Measurements from ENCODE around the gene CLBA1.

CLBA1 gene

GRCh38 chr14:104968541-104969401, 16.8 kb upstream of the CLBA1 start:
- Mint-ChIP-seq H3K27ac (no peak overlapping the region), H3K9me3 (no peaks in the 10 kb centered on the region), H3K27me3 (peaks cover 18 to 49% of the 10 kb centered on the region in 2 donors), H3K4me3 (no peak overlapping the region), H3K4me1 (ENCODE audit: low read depth in 2 of 2) (no peaks in the 10 kb centered on the region), H3K36me3 (ENCODE audit: insufficient read depth) (no peaks in the 10 kb centered on the region)
- ATAC-seq (replicated peaks) (no peak), DNase-seq (no peak)

- H3K27ac Mint-ChIP-seq: no peak overlapping the region
- no peak overlapping the region for H3K4me3 Mint-ChIP-seq
- no peak for ATAC-seq (replicated peaks)
- H3K36me3 Mint-ChIP-seq (ENCODE audit: insufficient read depth): no peaks in the 10 kb centered on the region
- no peak for DNase-seq
- H3K9me3 Mint-ChIP-seq: no peaks in the 10 kb centered on the region
- no peaks in the 10 kb centered on the region for H3K4me1 Mint-ChIP-seq (ENCODE audit: low read depth in 2 of 2)
- H3K27me3 Mint-ChIP-seq: peaks cover 18 to 57% of the 10 kb centered on the region in 2 donors
Observed at GRCh38 chr14:104969741-104970230, 15.8 kb upstream of the CLBA1 start.

- Mint-ChIP-seq H3K4me1 (ENCODE audit: low read depth in 2 of 2) (no peaks in the 10 kb centered on the region), H3K27me3 (peaks cover 18 to 57% of the 10 kb centered on the region in 2 donors), H3K36me3 (ENCODE audit: insufficient read depth) (no peaks in the 10 kb centered on the region), H3K4me3 (no peak overlapping the region), H3K27ac (no peak overlapping the region), H3K9me3 (no peaks in the 10 kb centered on the region)
- no peak for DNase-seq
- no peak for ATAC-seq (replicated peaks)
Observed at GRCh38 chr14:104970231-104971068, 15.1 kb upstream of the CLBA1 start.

- H3K36me3 Mint-ChIP-seq (ENCODE audit: insufficient read depth): peaks cover 6% of the 10 kb centered on the region
- ATAC-seq (replicated peaks) (no peak), DNase-seq (no peak)
- H3K27me3 Mint-ChIP-seq: peaks cover 17 to 58% of the 10 kb centered on the region in 2 donors
- no peaks in the 10 kb centered on the region for H3K9me3 Mint-ChIP-seq
- H3K4me3 Mint-ChIP-seq: no peak overlapping the region
- peaks cover 4 to 6% of the 10 kb centered on the region in 2 donors for H3K4me1 Mint-ChIP-seq (ENCODE audit: low read depth in 2 of 2)
- H3K27ac Mint-ChIP-seq: no peak overlapping the region
Observed at GRCh38 chr14:104971447-104972240, 13.9 kb upstream of the CLBA1 start.

- H3K4me3 Mint-ChIP-seq: no peak overlapping the region
- H3K4me1 Mint-ChIP-seq (ENCODE audit: low read depth in 2 of 2): peaks cover 4 to 8% of the 10 kb centered on the region in 2 donors
- no peaks in the 10 kb centered on the region for H3K9me3 Mint-ChIP-seq
- ATAC-seq (replicated peaks) (no peak), DNase-seq (no peak)
- peaks cover 22 to 59% of the 10 kb centered on the region in 2 donors for H3K27me3 Mint-ChIP-seq
- H3K27ac Mint-ChIP-seq: no peak overlapping the region
- H3K36me3 Mint-ChIP-seq (ENCODE audit: insufficient read depth): peaks cover 6% of the 10 kb centered on the region
Observed at GRCh38 chr14:104972301-104973134, 13.1 kb upstream of the CLBA1 start.

- H3K36me3 Mint-ChIP-seq (ENCODE audit: insufficient read depth): peaks cover 6% of the 10 kb centered on the region
- H3K27ac Mint-ChIP-seq: no peak overlapping the region
- H3K27me3 Mint-ChIP-seq: peaks cover 25 to 57% of the 10 kb centered on the region in 2 donors
- ATAC-seq (replicated peaks) (no peak), DNase-seq (no peak)
- H3K4me1 Mint-ChIP-seq (ENCODE audit: low read depth in 2 of 2): peaks cover 4 to 11% of the 10 kb centered on the region in 2 donors
- no peak overlapping the region for H3K4me3 Mint-ChIP-seq
- H3K9me3 Mint-ChIP-seq: no peaks in the 10 kb centered on the region
Observed at GRCh38 chr14:104973135-104973384, 12.5 kb upstream of the CLBA1 start.

- no peak for ATAC-seq (replicated peaks)
- no peak for DNase-seq
- Mint-ChIP-seq H3K4me3 (no peak overlapping the region), H3K4me1 (ENCODE audit: low read depth in 2 of 2) (peaks cover 5 to 12% of the 10 kb centered on the region in 2 donors), H3K27me3 (peaks cover 27 to 53% of the 10 kb centered on the region in 2 donors), H3K27ac (no peak overlapping the region), H3K36me3 (ENCODE audit: insufficient read depth) (peaks cover 6% of the 10 kb centered on the region), H3K9me3 (no peaks in the 10 kb centered on the region)
Observed at GRCh38 chr14:104973385-104974145, 12.0 kb upstream of the CLBA1 start.

- H3K27ac Mint-ChIP-seq: peak overlapping the region in 1 of 2 donors; percentile 64
- H3K36me3 Mint-ChIP-seq (ENCODE audit: insufficient read depth): peaks cover 6% of the 10 kb centered on the region
- H3K4me3 Mint-ChIP-seq: no peak overlapping the region
- H3K4me1 Mint-ChIP-seq (ENCODE audit: low read depth in 2 of 2): peaks cover 10 to 12% of the 10 kb centered on the region in 2 donors
- ATAC-seq (replicated peaks): no peak
- H3K9me3 Mint-ChIP-seq: no peaks in the 10 kb centered on the region
- H3K27me3 Mint-ChIP-seq: peaks cover 28 to 53% of the 10 kb centered on the region in 2 donors
- no peak for DNase-seq
Observed at GRCh38 chr14:104974146-104974541, 11.4 kb upstream of the CLBA1 start.

- ATAC-seq (replicated peaks) (no peak), DNase-seq (no peak)
- peaks cover 25 to 51% of the 10 kb centered on the region in 2 donors for H3K27me3 Mint-ChIP-seq
- no peak overlapping the region for H3K4me3 Mint-ChIP-seq
- peak overlapping the region in 1 of 2 donors; percentile 64 for H3K27ac Mint-ChIP-seq
- peaks cover 6% of the 10 kb centered on the region for H3K36me3 Mint-ChIP-seq (ENCODE audit: insufficient read depth)
- H3K4me1 Mint-ChIP-seq (ENCODE audit: low read depth in 2 of 2): peaks cover 10 to 12% of the 10 kb centered on the region in 2 donors
- no peaks in the 10 kb centered on the region for H3K9me3 Mint-ChIP-seq
Observed at GRCh38 chr14:104974665-104975390, 10.8 kb upstream of the CLBA1 start.

GRCh38 chr14:104975481-104976197, 9.9 kb upstream of the CLBA1 start:
- no peak for DNase-seq

More at GRCh38 chr14:104975481-104976197, 9.9 kb upstream of the CLBA1 start:
- Mint-ChIP-seq H3K27ac (no peak overlapping the region), H3K4me1 (ENCODE audit: low read depth in 2 of 2) (peaks cover 10 to 12% of the 10 kb centered on the region in 2 donors), H3K4me3 (peak overlapping the region; percentile 59 to 69), H3K27me3 (peaks cover 25 to 51% of the 10 kb centered on the region in 2 donors), H3K9me3 (no peaks in the 10 kb centered on the region), H3K36me3 (ENCODE audit: insufficient read depth) (peaks cover 6% of the 10 kb centered on the region)
- ATAC-seq (replicated peaks): peak; percentile 30

Measured in effector memory CD8-positive, alpha-beta T cell (primary cell).